ENCODE results near the gene FAM118A. TPM values are rescaled to one million over a fixed set of nuclear protein-coding genes. Genes with fewer than 3 reads are reported as not detected.

Gene FAM118A
- total and polyA plus RNA-seq, 3 donors from 2014 or later, result 70.8 to 104 (median 80.2) TPM

- no peaks in the 10 kb centered on the region for H3K4me1 ChIP-seq
- H3K9me3 ChIP-seq, result no peaks in the 10 kb centered on the region
- TF ChIP-seq POLR2A (IDR thresholded peaks at IDR 0.05) (no peak), CTCF (IDR thresholded peaks at IDR 0.05) (no peak)
- peaks cover 5% of the 10 kb centered on the region for H3K36me3 ChIP-seq (ENCODE audit: low read depth, missing control alignments)
- no peak overlapping the region for H3K4me3 ChIP-seq
- WGBS, 2 donors, result 66 to 75% methylated on average over 8 of the region's 8 CpGs
- intact Hi-C loops (cut with DNase I; ENCODE audit: low total_unique reads), result no loop called here
- H3K27me3 ChIP-seq, result no peaks in the 10 kb centered on the region
- DNase-seq, result no peak
- no peak overlapping the region for H3K27ac ChIP-seq
Measured at GRCh38 chr22:45328822-45329529, 19.2 kb downstream of the FAM118A start.

- Histone ChIP-seq H3K4me3 (no peak overlapping the region), H3K36me3 (ENCODE audit: low read depth, missing control alignments) (peaks cover 5% of the 10 kb centered on the region), H3K4me1 (peaks cover under 1% of the 10 kb centered on the region), H3K27ac (no peak overlapping the region), H3K27me3 (no peaks in the 10 kb centered on the region), H3K9me3 (no peaks in the 10 kb centered on the region)
- DNase-seq, result no peak
- TF ChIP-seq CTCF (IDR thresholded peaks at IDR 0.05) (no peak), POLR2A (IDR thresholded peaks at IDR 0.05) (no peak)
- intact Hi-C loops (cut with DNase I; ENCODE audit: low total_unique reads), result no loop called here
- 83 to 93% methylated on average over 8 to 12 of the region's 12 CpGs for WGBS, 2 donors
Measured at GRCh38 chr22:45329530-45329936, 19.8 kb downstream of the FAM118A start.

- peaks cover 8% of the 10 kb centered on the region for H3K4me1 ChIP-seq
- H3K36me3 ChIP-seq (ENCODE audit: low read depth, missing control alignments), result peaks cover 5% of the 10 kb centered on the region
- TF ChIP-seq POLR2A (IDR thresholded peaks at IDR 0.05) (no peak), CTCF (IDR thresholded peaks at IDR 0.05) (no peak)
Measured at GRCh38 chr22:45330548-45330947, 20.8 kb downstream of the FAM118A start.

GRCh38 chr22:45331486-45331885 is 21.8 kb downstream of the FAM118A start:
- H3K4me1 ChIP-seq, result peaks cover 11% of the 10 kb centered on the region
- intact Hi-C loops (cut with DNase I; ENCODE audit: low total_unique reads), result no loop called here
- no peaks in the 10 kb centered on the region for H3K9me3 ChIP-seq
- H3K36me3 ChIP-seq (ENCODE audit: low read depth, missing control alignments), result peaks cover 5% of the 10 kb centered on the region
- TF ChIP-seq POLR2A (IDR thresholded peaks at IDR 0.05) (no peak), CTCF (IDR thresholded peaks at IDR 0.05) (no peak)
- WGBS, 2 donors, result 90 to 93% methylated on average over 9 of the region's 9 CpGs
- DNase-seq, result no peak
- H3K4me3 ChIP-seq, result no peak overlapping the region
- H3K27me3 ChIP-seq, result no peaks in the 10 kb centered on the region
- no peak overlapping the region for H3K27ac ChIP-seq

More at GRCh38 chr22:45330548-45330947, 20.8 kb downstream of the FAM118A start:
- no peak for DNase-seq
- Histone ChIP-seq H3K9me3 (no peaks in the 10 kb centered on the region), H3K4me3 (no peak overlapping the region), H3K27me3 (no peaks in the 10 kb centered on the region), H3K27ac (no peak overlapping the region)
- WGBS, 2 donors, result 89 to 98% methylated on average over 13 to 19 of the region's 19 CpGs
- intact Hi-C loops (cut with DNase I; ENCODE audit: low total_unique reads), result no loop called here

GRCh38 chr22:45332001-45332400 is 22.3 kb downstream of the FAM118A start:
- no peak for DNase-seq
- WGBS, 2 donors, result 89 to 97% methylated on average over 6 to 7 of the region's 7 CpGs
- intact Hi-C loops (cut with DNase I; ENCODE audit: low total_unique reads), result no loop called here
- no peak overlapping the region for H3K27ac ChIP-seq
- H3K27me3 ChIP-seq, result no peaks in the 10 kb centered on the region
- no peak overlapping the region for H3K4me3 ChIP-seq
- no peaks in the 10 kb centered on the region for H3K9me3 ChIP-seq
- peaks cover 15% of the 10 kb centered on the region for H3K4me1 ChIP-seq
- peaks cover 5% of the 10 kb centered on the region for H3K36me3 ChIP-seq (ENCODE audit: low read depth, missing control alignments)
- no peak for TF ChIP-seq CTCF (IDR thresholded peaks at IDR 0.05)
- TF ChIP-seq POLR2A (IDR thresholded peaks at IDR 0.05), result no peak
